Glutamatergic neuron (in vitro differentiated cells): ENCODE data around the gene IGSF6. TPM values are rescaled to one million over a fixed set of nuclear protein-coding genes. Genes with fewer than 3 reads are reported as not detected.

Experiments
- DNase-seq: peaks from one replicate; pipeline ENCODE4 v3.0.0; 2022
- H3K27ac Mint-ChIP-seq: one replicate; pipeline ENCODE4 v1.8.0; 2020; ENCODE audit warnings: mild to moderate bottlenecking, mixed read lengths, inconsistent platforms; ENCODE audit not compliant: unreplicated experiment
- H3K27me3 Mint-ChIP-seq: one replicate; pipeline ENCODE4 v1.8.0; 2020; ENCODE audit warnings: mild to moderate bottlenecking, moderate library complexity, mixed read lengths, inconsistent platforms; ENCODE audit not compliant: unreplicated experiment
- H3K36me3 Mint-ChIP-seq: one replicate; pipeline ENCODE4 v1.8.0; 2020; ENCODE audit warnings: mild to moderate bottlenecking, mixed read lengths, inconsistent platforms; ENCODE audit not compliant: unreplicated experiment
- H3K4me1 Mint-ChIP-seq: one replicate; pipeline ENCODE4 v1.8.0; 2020; ENCODE audit warnings: mild to moderate bottlenecking, low read depth, mixed read lengths, inconsistent platforms; ENCODE audit not compliant: unreplicated experiment
- H3K4me3 Mint-ChIP-seq: one replicate; pipeline ENCODE4 v1.8.0; 2020; ENCODE audit warnings: mild to moderate bottlenecking, mixed read lengths, inconsistent platforms; ENCODE audit not compliant: unreplicated experiment
- H3K9me3 Mint-ChIP-seq: one replicate; pipeline ENCODE4 v1.8.0; 2020; ENCODE audit warnings: mild to moderate bottlenecking, moderate library complexity, mixed read lengths, inconsistent platforms; ENCODE audit not compliant: unreplicated experiment
- total RNA-seq: library from RNA; stranded (reverse); fragmentation: NEBNext Ultra II Directional; extraction: Animal tissue kit (Norgen Biotek cat#: 25700); gene quantifications from one replicate; pipeline ENCODE4 v1.2.1, GENCODE V29; 2021; ENCODE audit not compliant: unreplicated experiment
- TF ChIP-seq, protein P1 (sequence below): fragments of 200-600 bp; sonication (generic); IDR thresholded peaks from one replicate; pipeline ENCODE4 v1.5.0; 2021; ENCODE audit not compliant: partially characterized antibody, unreplicated experiment

IGSF6 gene
- total RNA-seq, 1 donor from 2014 or later: not detected

DNA sequence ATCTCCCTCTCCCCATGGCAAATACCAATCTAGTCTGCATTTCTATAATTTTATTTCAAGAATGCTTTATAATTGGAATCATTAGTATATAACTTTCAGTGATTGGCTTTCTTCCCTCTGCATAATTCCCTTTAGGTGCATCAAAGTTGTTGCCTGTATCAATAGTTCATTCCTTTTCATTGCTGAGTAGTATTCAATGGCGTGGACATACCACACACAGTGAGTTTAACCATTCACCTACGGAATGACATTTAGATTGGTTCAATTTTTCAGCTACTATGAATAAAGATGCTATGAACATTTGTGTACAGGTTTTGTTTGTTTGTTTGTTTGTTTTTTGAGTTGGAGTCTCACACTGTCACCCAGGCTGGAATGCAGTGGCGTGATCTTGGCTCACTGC lies 21.1 kb upstream of the IGSF6 start:
- TF ChIP-seq, protein P1, sequence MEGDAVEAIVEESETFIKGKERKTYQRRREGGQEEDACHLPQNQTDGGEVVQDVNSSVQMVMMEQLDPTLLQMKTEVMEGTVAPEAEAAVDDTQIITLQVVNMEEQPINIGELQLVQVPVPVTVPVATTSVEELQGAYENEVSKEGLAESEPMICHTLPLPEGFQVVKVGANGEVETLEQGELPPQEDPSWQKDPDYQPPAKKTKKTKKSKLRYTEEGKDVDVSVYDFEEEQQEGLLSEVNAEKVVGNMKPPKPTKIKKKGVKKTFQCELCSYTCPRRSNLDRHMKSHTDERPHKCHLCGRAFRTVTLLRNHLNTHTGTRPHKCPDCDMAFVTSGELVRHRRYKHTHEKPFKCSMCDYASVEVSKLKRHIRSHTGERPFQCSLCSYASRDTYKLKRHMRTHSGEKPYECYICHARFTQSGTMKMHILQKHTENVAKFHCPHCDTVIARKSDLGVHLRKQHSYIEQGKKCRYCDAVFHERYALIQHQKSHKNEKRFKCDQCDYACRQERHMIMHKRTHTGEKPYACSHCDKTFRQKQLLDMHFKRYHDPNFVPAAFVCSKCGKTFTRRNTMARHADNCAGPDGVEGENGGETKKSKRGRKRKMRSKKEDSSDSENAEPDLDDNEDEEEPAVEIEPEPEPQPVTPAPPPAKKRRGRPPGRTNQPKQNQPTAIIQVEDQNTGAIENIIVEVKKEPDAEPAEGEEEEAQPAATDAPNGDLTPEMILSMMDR: no peak
- Mint-ChIP-seq H3K4me3 (no peak overlapping the region), H3K36me3 (no peaks in the 10 kb centered on the region), H3K9me3 (no peaks in the 10 kb centered on the region), H3K27ac (no peak overlapping the region), H3K27me3 (no peaks in the 10 kb centered on the region), H3K4me1 (no peaks in the 10 kb centered on the region)
- no peak for DNase-seq

GRCh38 chr16:21667575-21667974 lies 15.2 kb upstream of the IGSF6 start:
- Mint-ChIP-seq H3K4me3 (no peak overlapping the region), H3K27ac (no peak overlapping the region), H3K36me3 (no peaks in the 10 kb centered on the region), H3K27me3 (peaks cover 2% of the 10 kb centered on the region), H3K9me3 (no peaks in the 10 kb centered on the region), H3K4me1 (peaks cover 3% of the 10 kb centered on the region)
- TF ChIP-seq, protein P1: no peak
- no peak for DNase-seq

DNA sequence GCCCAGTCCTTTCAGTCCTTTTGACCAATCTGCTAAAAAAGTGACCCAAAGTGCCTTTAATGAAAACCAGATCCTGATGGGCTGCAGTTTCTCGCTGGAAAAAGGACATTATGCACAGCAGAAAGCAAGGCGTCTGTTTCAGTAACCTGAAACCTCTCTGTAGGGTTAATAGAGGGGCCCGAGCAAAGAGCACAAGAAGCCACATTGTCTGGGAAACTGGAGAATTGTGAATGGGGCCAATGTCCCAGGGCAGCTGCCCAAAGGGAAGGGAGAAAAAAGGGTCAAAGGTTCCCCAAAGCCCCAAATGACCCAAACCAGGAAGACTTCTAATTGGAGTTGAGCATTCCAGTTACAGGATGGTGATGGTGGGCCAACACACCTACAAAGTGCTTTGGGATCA lies 14.4 kb upstream of the IGSF6 start:
- no peaks in the 10 kb centered on the region for H3K36me3 Mint-ChIP-seq
- H3K4me1 Mint-ChIP-seq: peaks cover 3% of the 10 kb centered on the region
- no peak for DNase-seq
- no peaks in the 10 kb centered on the region for H3K9me3 Mint-ChIP-seq
- no peak overlapping the region for H3K4me3 Mint-ChIP-seq
- no peak overlapping the region for H3K27ac Mint-ChIP-seq
- TF ChIP-seq, protein P1: no peak
- peaks cover 2% of the 10 kb centered on the region for H3K27me3 Mint-ChIP-seq

DNA sequence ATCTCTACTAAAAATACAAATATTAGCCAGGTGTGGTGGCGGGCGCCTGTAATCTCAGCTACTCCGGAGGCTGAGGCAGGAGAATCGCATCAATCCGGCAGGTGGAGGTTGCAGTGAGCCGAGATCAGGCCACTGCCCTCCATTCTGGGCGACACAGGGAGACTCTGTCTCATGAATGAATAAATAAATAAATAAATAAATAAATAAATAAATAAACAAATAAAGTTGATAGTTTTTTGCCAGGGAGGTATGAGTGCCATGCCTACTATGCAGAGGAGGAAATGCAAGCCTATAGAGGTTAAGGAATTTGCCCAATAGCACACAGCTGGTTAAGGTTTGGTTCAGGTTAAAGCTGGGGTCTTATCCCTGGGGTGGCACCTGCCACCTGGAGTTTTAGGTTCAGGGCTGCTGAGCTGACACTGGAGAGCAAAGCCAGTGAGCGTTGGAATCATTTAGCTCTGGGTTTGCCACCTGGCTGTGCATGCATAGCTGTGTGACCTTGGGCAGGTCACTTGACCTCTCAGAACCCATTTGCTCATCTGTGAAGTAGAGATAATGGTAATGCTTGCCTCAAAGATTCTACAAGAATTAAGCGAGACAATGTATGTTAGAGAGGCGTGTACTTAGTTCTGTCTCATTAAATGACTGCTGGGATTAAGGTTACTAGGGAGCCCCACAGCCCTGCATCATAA lies 12.5 kb upstream of the IGSF6 start:
- Mint-ChIP-seq H3K27me3 (peaks cover 2% of the 10 kb centered on the region), H3K27ac (no peak overlapping the region), H3K4me3 (no peak overlapping the region), H3K9me3 (no peaks in the 10 kb centered on the region), H3K36me3 (no peaks in the 10 kb centered on the region), H3K4me1 (peaks cover 3% of the 10 kb centered on the region)
- no peak for DNase-seq
- TF ChIP-seq, protein P1: no peak

GRCh38 chr16:21663889-21664647 lies 11.7 kb upstream of the IGSF6 start, which contains the start of gene OTOA:
TSS of gene OTOA (plus strand) at chr16:21663968. CDS start at chr16:21678515, 14,547 bp downstream.
- Mint-ChIP-seq H3K27ac (no peak within 1 kb of the TSS), H3K9me3 (no peaks in the 10 kb centered on the region), H3K36me3 (no peaks in the 10 kb centered on the region), H3K4me1 (peaks cover 3% of the 10 kb centered on the region), H3K4me3 (peak within 1 kb of the TSS; percentile 58), H3K27me3 (peaks cover 2% of the 10 kb centered on the region)
- TF ChIP-seq, protein P1: no peak
- peak; percentile 49 for DNase-seq
